GM18498 (cell line): ENCODE data around the gene COL6A1.

Source experiments
- ATAC-seq: cut with Tn5 transposase; IDR thresholded peaks from one replicate; pipeline ENCODE4 v1.9.1; 2021; ENCODE audit warnings: mild to moderate bottlenecking, moderate library complexity; ENCODE audit not compliant: unreplicated experiment

Gene COL6A1

GRCh38 chr21:45979651-45980050 lies 1.9 kb upstream of the COL6A1 start:
- no peak for ATAC-seq

DNA sequence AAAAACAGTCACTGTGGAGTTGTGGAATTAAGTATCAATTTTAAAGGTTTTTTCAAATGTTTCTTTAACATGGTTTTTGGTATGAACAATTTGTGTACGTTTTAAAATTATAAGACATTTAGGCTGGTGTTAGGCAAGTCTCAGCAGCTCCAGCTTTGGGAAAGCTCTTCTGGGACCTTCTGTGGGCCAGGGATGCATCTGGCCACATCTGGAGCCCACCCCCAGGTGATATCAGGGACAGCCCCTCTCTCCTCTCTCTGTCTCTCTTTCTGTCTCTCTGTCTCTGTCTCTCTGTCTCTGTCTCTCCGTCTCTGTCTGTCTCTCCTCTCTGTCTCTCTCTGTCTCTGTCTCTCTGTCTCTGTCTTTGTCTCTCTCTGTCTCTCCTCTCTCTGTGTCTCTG lies 1.3 kb upstream of the COL6A1 start:
- no peak for ATAC-seq

DNA sequence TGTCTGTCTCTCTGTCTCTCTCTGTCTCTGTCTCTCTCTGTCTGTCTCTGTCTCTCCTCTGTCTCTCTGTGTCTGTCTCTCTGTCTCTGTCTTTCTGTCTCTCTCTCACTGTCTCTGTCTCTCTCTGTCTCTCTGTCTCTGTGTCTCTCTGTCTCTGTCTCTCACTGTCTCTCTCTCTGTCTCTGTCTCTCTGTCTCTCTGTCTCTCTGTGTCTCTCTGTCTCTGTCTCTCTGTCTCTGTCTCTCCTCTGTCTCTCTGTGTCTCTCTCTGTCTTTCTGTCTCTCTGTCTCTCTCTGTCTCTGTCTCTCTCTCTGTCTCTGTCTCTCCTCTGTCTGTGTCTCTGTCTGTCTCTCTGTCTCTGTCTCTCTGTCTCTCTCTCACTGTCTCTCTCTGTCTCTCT lies 873 bp upstream of the COL6A1 start:
- no peak for ATAC-seq

DNA sequence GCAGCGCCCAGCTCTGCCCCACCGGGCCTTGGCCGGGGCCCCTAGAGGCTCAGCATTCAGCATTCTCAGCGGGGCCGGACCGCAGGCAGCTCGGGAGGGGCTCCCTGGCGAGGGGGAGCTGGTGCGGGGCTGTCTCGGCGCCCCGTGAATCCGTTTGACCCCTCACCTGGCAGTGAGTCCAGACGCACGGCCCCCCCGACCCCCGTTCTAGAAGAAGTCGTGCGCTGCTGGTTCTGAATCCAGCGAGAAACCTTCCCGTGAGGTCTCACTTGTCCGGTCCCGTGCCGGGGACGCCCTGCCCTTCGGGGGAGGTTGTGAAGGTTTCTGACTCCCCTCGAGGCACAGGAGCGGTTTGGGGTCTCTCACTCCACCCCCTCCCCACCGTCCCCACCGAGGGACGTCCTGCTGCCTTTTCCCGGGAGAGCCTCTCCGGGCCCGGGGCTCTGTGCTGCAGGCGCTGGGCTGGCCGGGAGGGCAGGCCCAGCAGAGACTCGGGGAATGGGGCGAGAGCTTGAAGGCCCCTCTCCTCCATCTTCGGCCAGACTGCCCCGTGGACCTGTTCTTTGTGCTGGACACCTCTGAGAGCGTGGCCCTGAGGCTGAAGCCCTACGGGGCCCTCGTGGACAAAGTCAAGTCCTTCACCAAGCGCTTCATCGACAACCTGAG lies 655 bp downstream of the COL6A1 start:
- ATAC-seq = no peak

DNA sequence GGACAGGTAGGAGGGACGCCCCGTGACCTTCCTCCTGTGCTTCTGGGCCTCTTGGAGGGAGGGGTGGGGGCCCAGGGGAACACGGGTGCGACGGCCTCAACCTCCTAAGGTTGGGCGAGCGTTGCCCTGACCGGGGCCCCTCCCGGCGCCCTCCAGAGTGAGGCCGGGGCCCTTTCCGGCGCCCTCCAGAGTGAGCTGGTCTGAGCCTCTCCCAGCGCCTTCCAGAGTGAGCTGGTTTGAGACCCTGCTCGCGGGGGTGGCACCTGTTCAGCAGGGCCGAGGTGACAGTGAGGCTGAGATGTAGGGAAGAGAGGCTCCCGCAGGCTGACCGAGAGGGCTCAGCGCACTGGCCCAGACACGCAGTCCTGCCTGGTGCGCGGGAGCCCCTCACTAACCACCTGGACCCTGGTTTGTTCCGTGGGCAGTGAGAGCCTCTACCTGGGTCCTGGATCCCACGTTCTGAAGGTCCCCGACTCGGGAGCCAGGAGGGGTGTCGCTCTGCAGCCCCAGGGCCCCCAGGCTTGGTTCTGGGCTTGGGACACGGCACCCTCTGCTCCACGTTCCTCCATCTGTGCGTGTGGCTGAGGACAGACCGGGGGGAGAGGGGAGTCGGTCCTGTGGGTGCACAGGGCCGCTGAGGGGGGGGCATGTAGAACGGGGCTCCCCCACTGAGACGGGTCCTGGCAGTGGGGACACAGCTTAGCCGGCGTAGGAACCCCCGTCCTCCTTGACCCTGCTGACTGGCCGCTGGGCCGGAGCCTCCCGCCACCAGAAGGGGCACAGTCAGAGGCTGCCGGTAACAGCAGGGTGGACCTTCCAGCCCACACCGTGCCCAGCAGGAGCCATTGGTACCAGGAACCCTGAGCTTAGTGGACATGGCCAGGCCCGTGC lies 1.4 kb downstream of the COL6A1 start:
- no peak for ATAC-seq

GRCh38 chr21:45983649-45983965 lies 2.0 kb downstream of the COL6A1 start:
- no peak for ATAC-seq

DNA sequence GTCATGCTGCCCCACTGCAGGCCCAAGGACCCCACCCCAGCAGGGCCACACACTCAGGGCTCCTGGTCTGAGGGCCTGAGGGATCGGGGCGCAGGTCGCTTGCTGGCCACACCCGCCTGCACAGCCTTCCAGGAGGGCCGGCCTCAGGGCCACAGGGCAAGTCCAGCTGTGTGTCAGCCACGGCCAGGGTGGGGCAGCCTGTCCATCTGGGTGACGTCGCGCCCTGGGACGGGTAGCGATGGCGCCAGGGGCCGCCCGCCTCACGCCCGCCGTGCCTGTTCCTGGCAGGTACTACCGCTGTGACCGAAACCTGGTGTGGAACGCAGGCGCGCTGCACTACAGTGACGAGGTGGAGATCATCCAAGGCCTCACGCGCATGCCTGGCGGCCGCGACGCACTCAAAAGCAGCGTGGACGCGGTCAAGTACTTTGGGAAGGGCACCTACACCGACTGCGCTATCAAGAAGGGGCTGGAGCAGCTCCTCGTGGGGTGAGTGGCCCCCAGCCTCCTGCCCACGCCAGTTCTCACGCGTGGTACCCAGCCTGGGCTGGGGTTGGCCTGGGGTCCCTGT lies 2.5 kb downstream of the COL6A1 start:
- no peak for ATAC-seq

DNA sequence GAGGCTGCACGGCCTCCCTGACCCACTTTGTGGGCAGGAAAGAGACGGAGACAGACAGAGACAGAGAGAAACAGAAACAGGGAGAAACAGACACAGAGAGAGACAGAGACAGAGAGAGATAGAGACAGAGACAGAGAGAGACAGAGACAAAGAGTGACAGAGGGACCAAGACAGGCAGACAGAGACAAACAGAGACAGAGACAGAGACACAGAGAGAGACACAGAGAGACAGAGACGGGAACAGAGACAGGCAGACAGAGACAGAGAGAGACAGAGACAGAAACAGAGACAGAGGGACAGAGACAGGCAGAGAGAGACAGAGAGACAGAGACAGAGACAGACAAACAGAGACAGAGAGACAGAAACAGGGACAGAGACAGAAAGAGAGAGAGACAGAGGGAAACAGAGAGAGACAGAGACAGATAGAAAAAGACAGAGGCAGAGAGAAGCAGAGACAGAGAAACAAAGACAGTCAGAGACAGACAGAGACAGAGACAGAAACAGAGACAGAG lies 3.1 kb downstream of the COL6A1 start:
- ATAC-seq = no peak

DNA sequence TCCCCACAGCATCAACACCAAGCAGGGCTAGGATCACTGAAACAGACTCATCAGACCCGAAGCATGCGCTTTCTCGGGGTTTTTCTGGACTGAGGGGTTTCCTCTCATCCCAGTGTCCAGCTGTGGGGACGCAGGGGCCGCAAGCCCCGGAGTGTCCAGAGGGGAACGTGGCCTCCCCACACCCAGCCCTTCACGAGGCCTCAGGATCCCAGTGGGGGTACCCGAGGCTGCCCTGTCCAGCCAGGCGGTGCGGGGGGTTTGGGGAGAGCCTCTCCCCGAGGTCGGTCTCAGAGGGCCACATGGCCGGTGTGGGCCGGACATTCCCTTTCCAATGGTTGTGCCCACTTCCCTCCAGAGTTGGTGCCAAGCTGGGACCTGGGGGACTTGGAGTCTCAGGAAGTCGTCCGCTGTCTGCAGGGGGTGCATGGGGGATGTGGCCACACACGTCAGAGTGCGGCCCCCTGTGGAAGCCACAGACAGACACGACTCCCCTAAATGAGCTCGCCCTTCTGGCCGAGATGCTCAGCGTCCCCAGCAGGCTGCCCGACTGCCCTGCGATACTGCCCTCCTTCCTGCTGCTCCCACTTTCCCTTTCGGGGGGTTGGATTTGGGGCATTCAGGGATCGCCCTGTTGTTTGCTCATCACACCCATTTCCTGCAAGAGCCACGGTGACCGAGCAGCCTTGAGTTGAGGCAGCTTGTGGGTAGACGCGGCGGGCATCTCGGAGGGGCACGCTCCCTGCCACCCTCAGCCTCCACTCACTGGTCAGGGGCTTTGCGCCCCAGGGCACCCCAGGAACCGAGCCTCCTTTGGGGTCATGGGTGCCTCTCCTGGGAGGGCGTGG lies 4.1 kb downstream of the COL6A1 start:
- ATAC-seq = no peak

- no peak for ATAC-seq
Measured at GRCh38 chr21:45986316-45987051, 4.9 kb downstream of the COL6A1 start.

DNA sequence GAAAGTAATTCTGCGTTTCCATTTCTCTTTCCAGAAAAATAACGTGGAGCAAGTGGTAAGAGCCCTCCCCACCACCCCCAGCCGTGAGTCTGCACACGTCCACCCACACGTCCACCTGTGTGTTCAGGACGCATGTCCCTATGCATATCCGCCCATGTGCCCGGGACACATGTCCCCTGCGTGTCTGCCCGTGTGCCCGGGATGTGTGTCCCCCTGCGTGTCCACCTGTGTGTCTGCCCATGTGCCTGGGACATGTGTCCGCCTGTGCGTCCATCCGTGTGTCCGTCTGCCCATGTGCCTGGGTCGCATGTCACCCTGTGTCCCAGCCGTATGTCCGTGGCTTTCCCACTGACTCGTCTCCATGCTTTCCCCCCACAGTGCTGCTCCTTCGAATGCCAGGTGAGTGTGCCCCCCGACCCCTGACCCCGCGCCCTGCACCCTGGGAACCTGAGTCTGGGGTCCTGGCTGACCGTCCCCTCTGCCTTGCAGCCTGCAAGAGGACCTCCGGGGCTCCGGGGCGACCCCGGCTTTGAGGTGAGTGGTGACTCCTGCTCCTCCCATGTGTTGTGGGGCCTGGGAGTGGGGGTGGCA lies 5.6 kb downstream of the COL6A1 start:
- no peak for ATAC-seq

DNA sequence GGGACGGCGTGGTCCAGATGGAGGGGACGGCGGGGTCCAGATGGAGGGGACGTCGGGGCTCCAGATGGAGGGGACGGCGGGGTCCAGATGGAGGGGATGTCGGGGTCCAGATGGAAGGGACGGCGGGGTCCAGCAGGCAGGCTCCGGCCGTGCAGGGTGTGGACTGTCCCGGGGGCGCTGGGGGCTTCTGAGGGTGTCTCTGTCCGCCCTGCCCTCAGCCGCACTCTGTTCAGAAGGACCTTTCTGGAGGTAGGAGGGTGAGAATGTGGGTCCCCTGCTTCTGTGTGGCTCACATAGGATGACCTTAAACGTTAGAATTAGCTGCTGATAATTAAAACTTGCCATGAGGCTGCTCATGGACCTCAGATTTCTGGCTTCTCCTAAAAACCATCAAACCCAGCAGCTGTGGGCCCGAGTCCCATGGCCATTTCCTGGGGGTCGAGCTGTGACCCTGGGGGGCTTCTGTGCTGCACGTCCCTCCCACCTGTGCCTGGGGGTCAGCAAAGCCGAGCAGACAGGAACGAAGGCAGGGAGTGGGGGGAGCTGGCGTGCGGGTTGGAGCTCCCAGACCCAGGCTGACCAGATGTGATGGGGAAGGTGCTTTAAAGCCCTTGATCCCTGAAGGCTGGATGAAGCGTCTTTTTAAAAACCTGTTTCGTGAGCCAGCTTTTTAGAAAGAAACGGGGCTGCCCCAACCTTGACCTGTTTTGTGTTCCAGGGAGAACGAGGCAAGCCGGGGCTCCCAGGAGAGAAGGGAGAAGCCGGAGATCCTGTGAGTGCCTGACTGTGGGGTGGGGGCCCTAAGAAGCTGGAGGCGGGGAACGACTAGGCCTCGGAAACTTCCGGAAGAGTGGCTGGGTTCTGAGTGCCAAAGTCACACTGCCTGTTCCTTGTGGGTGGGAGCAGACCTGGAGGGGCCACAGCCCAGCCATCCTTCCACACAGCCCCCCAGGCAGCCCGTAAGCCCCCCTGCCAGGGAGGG lies 7.1 kb downstream of the COL6A1 start:
- no peak for ATAC-seq

GRCh38 chr21:45989355-45990048 lies 7.9 kb downstream of the COL6A1 start:
- ATAC-seq = no peak

DNA sequence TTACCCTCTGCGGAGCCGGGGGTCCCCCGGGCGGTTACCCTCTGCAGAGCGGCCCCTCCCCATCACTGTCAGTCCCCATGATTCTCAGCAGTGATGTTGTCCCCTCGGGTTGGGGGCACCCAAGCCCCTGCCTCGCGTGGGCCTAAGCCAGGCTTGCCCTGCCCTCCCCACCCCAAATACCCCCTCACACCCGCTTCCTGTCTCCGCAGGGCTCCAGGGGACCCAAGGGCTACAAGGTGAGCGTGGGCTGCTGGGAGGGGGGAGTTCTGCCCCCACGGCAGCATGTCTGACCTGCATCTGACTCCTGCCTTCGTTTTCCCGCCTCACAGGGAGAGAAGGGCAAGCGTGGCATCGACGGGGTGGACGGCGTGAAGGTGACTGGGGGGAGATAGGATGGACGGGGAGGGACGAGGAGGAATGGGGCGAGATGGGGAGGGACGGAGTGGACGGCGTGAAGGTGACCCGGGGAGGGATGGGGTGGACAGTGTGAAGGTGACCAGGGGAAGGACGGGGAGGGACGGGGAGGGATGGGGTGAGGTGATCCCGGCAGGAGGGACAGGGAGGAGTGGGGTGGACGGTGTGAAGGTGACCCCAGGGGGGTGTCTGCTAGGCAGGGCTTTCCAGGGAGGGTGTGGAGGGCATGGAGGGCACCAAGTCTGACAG lies 8.6 kb downstream of the COL6A1 start:
- no peak for ATAC-seq

- ATAC-seq = no peak
Measured at GRCh38 chr21:45990741-45991605, 9.4 kb downstream of the COL6A1 start.

DNA sequence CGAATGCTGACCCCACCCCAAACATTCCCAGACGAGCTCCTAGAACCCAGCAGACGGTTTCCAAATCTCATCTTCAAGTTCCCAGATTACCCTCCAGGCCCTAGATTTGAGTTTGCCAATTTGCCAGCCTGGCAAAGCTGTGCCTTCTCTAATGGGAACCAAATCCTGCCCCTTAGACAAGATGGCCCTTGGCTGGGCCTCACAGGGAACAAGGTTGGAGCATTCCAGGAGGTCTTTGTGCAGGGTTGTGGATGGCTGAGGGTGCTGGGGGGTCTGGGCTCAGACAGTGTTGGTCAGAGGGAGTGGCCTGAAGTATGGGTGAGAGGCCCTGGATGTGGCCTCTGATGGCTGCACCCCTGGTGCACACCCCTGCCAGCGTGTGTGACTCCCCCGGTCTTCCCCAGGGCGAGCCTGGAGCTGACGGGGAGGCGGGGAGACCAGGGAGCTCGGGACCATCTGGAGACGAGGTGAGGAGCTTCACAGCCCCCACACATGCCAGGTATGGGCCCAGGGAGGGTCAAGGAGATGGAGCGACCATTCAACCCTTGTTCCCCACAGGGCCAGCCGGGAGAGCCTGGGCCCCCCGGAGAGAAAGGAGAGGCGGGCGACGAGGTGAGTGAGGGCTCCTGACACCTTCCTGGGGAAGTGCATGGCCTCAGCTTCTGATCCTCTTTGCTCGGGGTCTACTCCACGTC lies 10.2 kb downstream of the COL6A1 start:
- no peak for ATAC-seq
